GM18519 (cell line): ENCODE data around the gene NTN5.

ENCODE experiments used
- ATAC-seq: cut with Tn5 transposase; IDR thresholded peaks from one replicate; pipeline ENCODE4 v1.9.1; 2021; ENCODE audit warnings: mild to moderate bottlenecking, moderate library complexity; ENCODE audit not compliant: unreplicated experiment, low FRiP score

Gene NTN5

DNA sequence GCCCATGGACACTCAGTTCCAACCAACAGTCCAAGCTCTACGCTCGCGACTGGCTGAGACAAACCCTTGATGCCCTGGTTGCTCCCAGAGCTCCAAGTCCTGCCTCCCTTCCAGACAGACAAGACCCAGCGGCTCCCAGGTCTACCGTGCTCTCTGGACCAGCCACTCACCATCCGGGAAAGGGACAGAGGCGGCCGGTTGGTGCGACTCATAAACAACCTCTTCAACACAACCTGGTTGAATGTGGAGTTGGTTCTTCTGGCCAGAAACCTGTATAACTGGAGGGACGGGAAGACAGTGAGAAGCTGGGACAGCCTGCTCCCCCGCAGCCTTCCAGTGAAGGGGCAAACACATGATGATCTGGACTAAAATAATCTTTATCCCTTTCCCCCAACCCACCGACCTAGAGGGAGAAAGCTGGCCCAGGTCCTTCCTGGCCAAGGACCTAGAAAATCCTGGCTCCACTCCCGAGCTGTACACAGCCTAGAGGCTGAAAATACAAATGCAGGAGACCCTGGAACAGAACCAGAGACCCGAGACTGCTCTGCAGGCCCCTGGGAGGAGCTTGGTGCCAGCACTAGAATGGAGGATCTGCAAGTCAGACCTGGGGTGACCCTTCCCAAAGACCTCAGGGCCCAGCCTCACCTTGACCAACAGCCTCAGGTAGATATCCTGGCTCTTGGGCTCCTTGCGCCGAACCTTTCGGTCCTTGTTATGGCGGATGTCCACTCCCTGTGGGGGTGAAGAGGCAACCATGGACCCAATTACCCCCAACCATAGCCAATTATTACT lies 55.5 kb downstream of the NTN5 start:
- ATAC-seq = no peak

GRCh38 chr19:48616491-48617056 lies 56.2 kb downstream of the NTN5 start:
- ATAC-seq = no peak

DNA sequence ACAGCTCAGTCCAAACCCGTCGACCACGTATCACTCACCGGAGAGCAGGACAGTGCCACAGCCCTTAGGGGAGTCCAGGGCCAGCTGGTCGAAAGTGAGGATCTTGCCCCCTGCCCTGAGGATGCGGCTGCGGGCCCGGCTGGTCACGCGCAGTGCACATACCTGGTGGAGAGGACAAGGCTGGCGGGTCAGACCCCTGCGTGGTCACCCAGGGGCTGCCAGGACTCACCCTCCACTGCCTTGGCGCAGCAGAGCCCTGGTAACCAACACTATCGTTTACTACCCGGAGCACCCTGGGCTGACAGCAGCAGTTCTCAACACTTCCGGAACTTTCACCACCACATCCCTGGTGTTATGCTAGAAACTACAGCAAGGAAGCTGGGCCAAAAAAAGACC lies 56.8 kb downstream of the NTN5 start:
- no peak for ATAC-seq

GRCh38 chr19:48615231-48616040 lies 57.4 kb downstream of the NTN5 start:
- no peak for ATAC-seq

DNA sequence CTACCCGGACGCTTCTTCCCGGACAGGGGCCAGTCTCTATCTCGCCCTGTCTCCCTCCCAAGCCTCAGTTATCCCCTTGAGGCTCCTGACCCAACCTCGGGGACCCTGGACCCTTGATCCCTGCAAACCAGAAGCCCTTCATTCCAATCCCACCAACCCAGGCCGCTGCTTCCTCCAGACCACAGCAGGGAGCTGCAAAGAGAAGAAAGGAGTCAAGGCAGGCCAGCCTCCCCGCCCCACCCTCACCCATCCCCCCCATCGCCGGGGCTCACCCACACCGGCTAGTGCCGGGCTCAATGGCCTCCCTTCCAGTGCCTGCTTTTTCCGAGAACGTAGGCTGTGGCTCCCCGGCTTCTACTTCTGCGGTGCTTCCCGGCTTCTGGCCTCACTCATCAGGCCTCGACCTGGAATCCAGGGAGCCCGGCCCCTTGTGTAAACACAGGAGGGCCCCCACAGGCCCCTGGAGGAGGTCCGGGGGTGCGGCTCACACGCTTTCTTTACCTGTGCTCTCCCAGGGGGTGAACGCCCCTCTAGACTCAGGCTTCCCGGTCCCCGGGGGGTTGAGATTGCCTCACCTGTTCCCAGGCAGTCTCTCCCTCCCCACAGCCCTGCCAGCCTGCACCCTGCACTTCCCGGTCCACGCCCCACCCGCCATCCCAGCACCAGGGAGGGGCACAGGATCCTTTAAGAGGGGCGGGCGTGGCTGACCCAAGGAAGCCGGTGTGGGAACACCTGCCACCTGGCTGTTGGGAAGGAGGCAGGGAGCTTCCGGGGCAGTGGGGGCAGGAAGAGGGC lies 58.2 kb downstream of the NTN5 start, which contains the start of gene FAM83E:
FAM83E (minus strand) TSS at position 641 of the 795 bp plus-strand sequence. CDS start 1,704 bp downstream, outside the sequence.
- ATAC-seq = no peak

DNA sequence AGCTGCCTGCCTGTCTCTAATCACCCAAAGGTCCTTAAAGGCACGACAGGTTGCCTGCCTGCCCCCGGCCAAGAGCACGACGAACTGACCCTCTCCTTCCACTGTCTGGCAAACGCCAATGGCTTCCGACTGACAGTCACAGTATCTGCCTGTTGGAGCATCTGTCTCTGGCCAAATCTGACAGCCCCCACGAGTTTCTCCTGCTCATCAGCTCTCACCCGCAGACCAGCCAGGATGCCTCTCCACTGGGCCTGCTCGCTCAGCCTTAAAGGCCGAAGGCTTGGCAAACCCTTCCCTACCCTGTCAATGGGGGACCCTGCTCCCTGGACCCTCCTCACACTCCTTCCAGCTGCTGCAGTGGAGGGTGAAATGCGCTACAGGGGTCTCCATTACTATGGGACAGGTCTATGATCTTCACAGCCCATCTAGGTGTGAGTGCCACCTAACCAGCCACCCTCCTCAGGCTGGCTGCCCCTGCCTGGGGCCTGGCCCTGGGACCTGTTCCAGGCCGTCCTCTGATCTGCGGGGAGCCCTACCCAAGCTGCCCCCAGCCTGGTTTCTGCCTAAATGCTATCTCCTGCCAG lies 58.9 kb downstream of the NTN5 start:
- no peak for ATAC-seq

DNA sequence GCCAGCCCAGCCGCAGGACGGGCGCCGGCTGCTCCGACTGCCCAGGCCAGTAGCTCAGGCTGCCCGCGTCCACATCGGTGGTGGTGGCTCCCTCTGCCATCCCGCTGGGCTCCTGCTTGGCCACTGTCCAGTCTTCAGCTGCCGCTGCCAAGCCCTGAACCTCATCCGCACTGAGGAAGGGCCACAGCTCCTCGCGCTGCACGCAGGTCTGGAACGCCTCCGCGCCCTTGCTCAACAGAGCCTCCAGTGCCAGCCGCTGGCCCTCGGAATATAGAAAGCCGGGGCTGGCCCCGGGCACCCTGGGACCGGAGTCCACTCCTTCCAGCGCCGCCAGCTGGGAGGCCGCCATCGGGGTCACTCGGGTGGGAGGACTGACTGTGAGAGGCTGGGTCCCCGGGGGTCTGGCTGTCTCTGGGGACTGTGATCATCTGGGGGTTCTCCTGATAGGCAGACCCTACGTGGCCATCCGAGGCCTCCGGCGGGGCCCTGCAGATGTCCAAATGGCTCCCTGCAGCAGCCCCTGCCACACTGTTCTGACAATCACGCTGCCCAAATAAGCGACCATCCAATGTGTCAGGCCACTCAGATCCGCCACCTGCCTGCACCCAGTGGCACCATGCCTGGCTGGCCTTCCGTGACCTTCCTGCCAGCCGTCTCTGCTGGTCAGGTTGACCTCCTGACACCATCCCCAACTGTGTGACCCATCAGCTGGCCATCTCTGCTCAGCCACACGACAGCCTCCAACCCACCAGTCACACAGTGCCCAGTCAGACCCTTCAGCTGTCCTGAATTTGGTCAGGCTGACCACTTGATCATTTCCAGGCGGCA lies 59.6 kb downstream of the NTN5 start:
- no peak for ATAC-seq

GRCh38 chr19:48611872-48612271 lies 60.9 kb downstream of the NTN5 start:
- ATAC-seq = no peak
